SK-N-SH treated with all-trans-retinoic acid at 6 μM for 48 hours (cell line): Measurements from ENCODE around the gene TFEC.

Experiments used
- ATAC-seq: fragments of 200-7000 bp; cut with Tn5 transposase; 3 replicates; pipeline ENCODE4 v1.9.1; 2020; ENCODE audit warnings: mild to moderate bottlenecking, moderate library complexity
- ARNTL ChIP-seq: fragments of 450-650 bp; formaldehyde crosslinking; IDR thresholded peaks from 2 replicates; pipeline ENCODE4 v1.5.0; 2020; ENCODE audit warnings: low read depth, mild to moderate bottlenecking, moderate library complexity, borderline replicate concordance
- BACH2 ChIP-seq: fragments of 250-450 bp; sonication (Bioruptor Pico); IDR thresholded peaks from 2 replicates; pipeline ENCODE4 v1.9.0; 2021; ENCODE audit warnings: mild to moderate bottlenecking, borderline replicate concordance
- CREB5 ChIP-seq: fragments of 250-450 bp; sonication (Bioruptor Pico); IDR thresholded peaks from 2 replicates; pipeline ENCODE4 v1.5.1; 2020; ENCODE audit warnings: low read depth, mild to moderate bottlenecking, moderate library complexity
- CSDC2 ChIP-seq: fragments of 250-450 bp; sonication (Bioruptor Pico); IDR thresholded peaks from 2 replicates; pipeline ENCODE4 v1.5.0; 2020; ENCODE audit warnings: mild to moderate bottlenecking, moderate library complexity
- ESRRG ChIP-seq: fragments of 250-450 bp; sonication (Bioruptor Pico); IDR thresholded peaks from 2 replicates; pipeline ENCODE4 v1.6.1; 2021; ENCODE audit warnings: mild to moderate bottlenecking
- GLIS3 ChIP-seq: fragments of 250-450 bp; sonication (Bioruptor Pico); IDR thresholded peaks from 2 replicates; pipeline ENCODE4 v1.5.0; 2020; ENCODE audit warnings: mild to moderate bottlenecking, moderate library complexity
- ISL1 ChIP-seq: fragments of 250-450 bp; sonication (Bioruptor Pico); IDR thresholded peaks from 2 replicates; pipeline ENCODE4 v2.1.2; 2022; ENCODE audit warnings: mild to moderate bottlenecking, moderate library complexity
- OSR1 ChIP-seq: fragments of 250-450 bp; sonication (Bioruptor Pico); IDR thresholded peaks from 2 replicates; pipeline ENCODE4 v1.8.0; 2022; ENCODE audit warnings: moderate library complexity, mild to moderate bottlenecking, inconsistent platforms
- PPARA ChIP-seq: fragments of 250-450 bp; sonication (Bioruptor Pico); IDR thresholded peaks from 2 replicates; pipeline ENCODE4 v1.5.0; 2020; ENCODE audit warnings: mild to moderate bottlenecking, borderline replicate concordance
- RARB ChIP-seq: fragments of 250-450 bp; sonication (Bioruptor Pico); IDR thresholded peaks from 2 replicates; pipeline ENCODE4 v1.8.0; 2021; ENCODE audit warnings: mild to moderate bottlenecking, moderate library complexity
- SNAI2 ChIP-seq: fragments of 250-450 bp; sonication (Bioruptor Pico); IDR thresholded peaks from 2 replicates; pipeline ENCODE4 v1.5.0; 2020; ENCODE audit warnings: mild to moderate bottlenecking, moderate library complexity
- TCF4 ChIP-seq: fragments of 250-450 bp; sonication (Bioruptor Pico); IDR thresholded peaks from 2 replicates; pipeline ENCODE4 v1.8.0; 2021; ENCODE audit warnings: mild to moderate bottlenecking, moderate library complexity, borderline replicate concordance
- TOX ChIP-seq: fragments of 250-450 bp; sonication (Bioruptor Pico); IDR thresholded peaks from 2 replicates; pipeline ENCODE4 v1.8.0; 2021; ENCODE audit warnings: mild to moderate bottlenecking, moderate library complexity, borderline replicate concordance
- ZC3H10 ChIP-seq: fragments of 250-450 bp; sonication (Bioruptor Pico); IDR thresholded peaks from 2 replicates; pipeline ENCODE4 v1.5.1; 2021; ENCODE audit warnings: mild to moderate bottlenecking, moderate library complexity
- ZFP3 ChIP-seq: fragments of 250-450 bp; sonication (Bioruptor Pico); IDR thresholded peaks from 2 replicates; pipeline ENCODE4 v1.5.0; 2020; ENCODE audit warnings: mild to moderate bottlenecking, moderate library complexity
- ZNF565 ChIP-seq: fragments of 450-650 bp; formaldehyde crosslinking; conservative IDR thresholded peaks from 2 replicates; pipeline ENCODE4 v1.5.0; 2020; ENCODE audit warnings: low read depth, mild to moderate bottlenecking, moderate library complexity
- ZNF70 ChIP-seq: fragments of 450-650 bp; formaldehyde crosslinking; IDR thresholded peaks from 2 replicates; pipeline ENCODE4 v1.5.0; 2020; ENCODE audit warnings: mild to moderate bottlenecking, moderate library complexity
- ZNF8 ChIP-seq: fragments of 450-650 bp; formaldehyde crosslinking; IDR thresholded peaks from 2 replicates; pipeline ENCODE4 v1.5.0; 2020; ENCODE audit warnings: mild to moderate bottlenecking, moderate library complexity
- TF ChIP-seq, protein P1 (sequence below): fragments of 250-450 bp; sonication (Bioruptor Pico); IDR thresholded peaks from 2 replicates; pipeline ENCODE4 v1.8.0; 2020; ENCODE audit warnings: mild to moderate bottlenecking, moderate library complexity, borderline replicate concordance
- TF ChIP-seq, protein P2 (sequence below): fragments of 250-450 bp; sonication (Bioruptor Pico); IDR thresholded peaks from 2 replicates; pipeline ENCODE4 v1.5.1; 2021; ENCODE audit warnings: mild to moderate bottlenecking, moderate library complexity
- TF ChIP-seq, protein P3 (sequence below): fragments of 250-450 bp; sonication (Bioruptor Pico); IDR thresholded peaks from 2 replicates; pipeline ENCODE4 v1.5.0; 2020; ENCODE audit warnings: mild to moderate bottlenecking, moderate library complexity

The TFEC gene

DNA sequence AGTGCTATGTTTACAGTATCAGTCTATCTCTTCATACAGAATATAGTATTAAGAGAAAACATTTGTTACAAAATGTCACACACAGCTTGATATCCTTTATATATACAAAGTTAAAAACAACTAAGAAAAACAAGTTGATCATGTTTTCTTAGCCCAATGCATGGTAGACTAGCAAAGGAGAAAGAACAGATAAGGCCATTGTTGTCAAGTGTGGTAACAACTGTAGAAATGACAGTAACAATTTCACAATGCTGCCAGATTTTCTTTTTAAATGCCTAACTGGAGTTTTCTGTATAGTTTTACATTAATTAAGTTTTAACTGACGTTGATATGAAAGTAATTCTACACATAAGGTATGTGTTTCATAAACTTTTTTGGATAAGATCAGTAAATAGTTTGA is 65.8 kb downstream of the TFEC start:
- TF ChIP-seq, protein P1, sequence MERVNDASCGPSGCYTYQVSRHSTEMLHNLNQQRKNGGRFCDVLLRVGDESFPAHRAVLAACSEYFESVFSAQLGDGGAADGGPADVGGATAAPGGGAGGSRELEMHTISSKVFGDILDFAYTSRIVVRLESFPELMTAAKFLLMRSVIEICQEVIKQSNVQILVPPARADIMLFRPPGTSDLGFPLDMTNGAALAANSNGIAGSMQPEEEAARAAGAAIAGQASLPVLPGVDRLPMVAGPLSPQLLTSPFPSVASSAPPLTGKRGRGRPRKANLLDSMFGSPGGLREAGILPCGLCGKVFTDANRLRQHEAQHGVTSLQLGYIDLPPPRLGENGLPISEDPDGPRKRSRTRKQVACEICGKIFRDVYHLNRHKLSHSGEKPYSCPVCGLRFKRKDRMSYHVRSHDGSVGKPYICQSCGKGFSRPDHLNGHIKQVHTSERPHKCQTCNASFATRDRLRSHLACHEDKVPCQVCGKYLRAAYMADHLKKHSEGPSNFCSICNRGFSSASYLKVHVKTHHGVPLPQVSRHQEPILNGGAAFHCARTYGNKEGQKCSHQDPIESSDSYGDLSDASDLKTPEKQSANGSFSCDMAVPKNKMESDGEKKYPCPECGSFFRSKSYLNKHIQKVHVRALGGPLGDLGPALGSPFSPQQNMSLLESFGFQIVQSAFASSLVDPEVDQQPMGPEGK (CRISPR knock-in tag), result no peak
- TF ChIP-seq, all 23 proteins: peak for 0

DNA sequence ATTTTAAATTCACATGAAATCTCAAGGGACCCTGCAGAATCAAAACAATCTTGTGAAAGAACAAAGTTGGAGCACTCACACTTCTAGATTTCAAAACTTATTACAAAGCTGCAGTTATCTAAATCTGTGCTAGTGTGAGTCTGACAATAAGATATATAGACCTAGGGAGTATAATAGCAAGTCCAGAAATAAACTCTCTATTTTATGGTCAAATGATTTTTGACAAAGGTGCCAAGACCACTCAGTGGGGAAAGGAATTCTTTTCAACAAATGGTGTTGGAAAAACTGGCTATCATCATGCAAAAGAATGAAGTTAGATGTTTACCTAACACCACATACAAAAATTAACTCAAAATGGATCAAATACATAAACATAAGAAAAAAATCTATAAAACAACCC is 68.2 kb downstream of the TFEC start:
- TF ChIP-seq ZC3H10 (CRISPR knock-in tag), result no peak
- no peak for TF ChIP-seq ZFP3 (CRISPR knock-in tag)
- ATAC-seq, result no peak

More for the DNA sequence above, 65.8 kb downstream of the TFEC start:
- no peak for ATAC-seq

GRCh38 chr7:115953592-115954255 is 76.8 kb downstream of the TFEC start:
- ATAC-seq, result no peak
- no peak for TF ChIP-seq ZC3H10 (CRISPR knock-in tag)
- TF ChIP-seq ZFP3 (CRISPR knock-in tag), result no peak
- TF ChIP-seq, protein P1 (CRISPR knock-in tag), result no peak
- TF ChIP-seq ZNF8 (CRISPR knock-in tag), result no peak
- no peak for TF ChIP-seq ISL1 (CRISPR knock-in tag)
- no peak for TF ChIP-seq PPARA (CRISPR knock-in tag)
- TF ChIP-seq GLIS3, result no peak
- TF ChIP-seq ARNTL (CRISPR knock-in tag), result no peak
- no peak for TF ChIP-seq OSR1 (CRISPR knock-in tag)
- TF ChIP-seq TOX (CRISPR knock-in tag), result no peak
- TF ChIP-seq BACH2 (CRISPR knock-in tag), result no peak
- TF ChIP-seq ZNF565, result no peak
- TF ChIP-seq CSDC2 (CRISPR knock-in tag), result no peak
- TF ChIP-seq TCF4, result no peak
- TF ChIP-seq, protein P2, sequence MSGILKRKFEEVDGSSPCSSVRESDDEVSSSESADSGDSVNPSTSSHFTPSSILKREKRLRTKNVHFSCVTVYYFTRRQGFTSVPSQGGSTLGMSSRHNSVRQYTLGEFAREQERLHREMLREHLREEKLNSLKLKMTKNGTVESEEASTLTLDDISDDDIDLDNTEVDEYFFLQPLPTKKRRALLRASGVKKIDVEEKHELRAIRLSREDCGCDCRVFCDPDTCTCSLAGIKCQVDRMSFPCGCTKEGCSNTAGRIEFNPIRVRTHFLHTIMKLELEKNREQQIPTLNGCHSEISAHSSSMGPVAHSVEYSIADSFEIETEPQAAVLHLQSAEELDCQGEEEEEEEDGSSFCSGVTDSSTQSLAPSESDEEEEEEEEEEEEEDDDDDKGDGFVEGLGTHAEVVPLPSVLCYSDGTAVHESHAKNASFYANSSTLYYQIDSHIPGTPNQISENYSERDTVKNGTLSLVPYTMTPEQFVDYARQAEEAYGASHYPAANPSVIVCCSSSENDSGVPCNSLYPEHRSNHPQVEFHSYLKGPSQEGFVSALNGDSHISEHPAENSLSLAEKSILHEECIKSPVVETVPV (CRISPR knock-in tag), result no peak
- TF ChIP-seq, protein P3, sequence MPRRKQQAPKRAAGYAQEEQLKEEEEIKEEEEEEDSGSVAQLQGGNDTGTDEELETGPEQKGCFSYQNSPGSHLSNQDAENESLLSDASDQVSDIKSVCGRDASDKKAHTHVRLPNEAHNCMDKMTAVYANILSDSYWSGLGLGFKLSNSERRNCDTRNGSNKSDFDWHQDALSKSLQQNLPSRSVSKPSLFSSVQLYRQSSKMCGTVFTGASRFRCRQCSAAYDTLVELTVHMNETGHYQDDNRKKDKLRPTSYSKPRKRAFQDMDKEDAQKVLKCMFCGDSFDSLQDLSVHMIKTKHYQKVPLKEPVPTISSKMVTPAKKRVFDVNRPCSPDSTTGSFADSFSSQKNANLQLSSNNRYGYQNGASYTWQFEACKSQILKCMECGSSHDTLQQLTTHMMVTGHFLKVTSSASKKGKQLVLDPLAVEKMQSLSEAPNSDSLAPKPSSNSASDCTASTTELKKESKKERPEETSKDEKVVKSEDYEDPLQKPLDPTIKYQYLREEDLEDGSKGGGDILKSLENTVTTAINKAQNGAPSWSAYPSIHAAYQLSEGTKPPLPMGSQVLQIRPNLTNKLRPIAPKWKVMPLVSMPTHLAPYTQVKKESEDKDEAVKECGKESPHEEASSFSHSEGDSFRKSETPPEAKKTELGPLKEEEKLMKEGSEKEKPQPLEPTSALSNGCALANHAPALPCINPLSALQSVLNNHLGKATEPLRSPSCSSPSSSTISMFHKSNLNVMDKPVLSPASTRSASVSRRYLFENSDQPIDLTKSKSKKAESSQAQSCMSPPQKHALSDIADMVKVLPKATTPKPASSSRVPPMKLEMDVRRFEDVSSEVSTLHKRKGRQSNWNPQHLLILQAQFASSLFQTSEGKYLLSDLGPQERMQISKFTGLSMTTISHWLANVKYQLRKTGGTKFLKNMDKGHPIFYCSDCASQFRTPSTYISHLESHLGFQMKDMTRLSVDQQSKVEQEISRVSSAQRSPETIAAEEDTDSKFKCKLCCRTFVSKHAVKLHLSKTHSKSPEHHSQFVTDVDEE, result no peak
- no peak for TF ChIP-seq ZNF70 (CRISPR knock-in tag)
- TF ChIP-seq RARB (CRISPR knock-in tag), result no peak
- no peak for TF ChIP-seq CREB5 (CRISPR knock-in tag)
- no peak for TF ChIP-seq SNAI2 (CRISPR knock-in tag)

DNA sequence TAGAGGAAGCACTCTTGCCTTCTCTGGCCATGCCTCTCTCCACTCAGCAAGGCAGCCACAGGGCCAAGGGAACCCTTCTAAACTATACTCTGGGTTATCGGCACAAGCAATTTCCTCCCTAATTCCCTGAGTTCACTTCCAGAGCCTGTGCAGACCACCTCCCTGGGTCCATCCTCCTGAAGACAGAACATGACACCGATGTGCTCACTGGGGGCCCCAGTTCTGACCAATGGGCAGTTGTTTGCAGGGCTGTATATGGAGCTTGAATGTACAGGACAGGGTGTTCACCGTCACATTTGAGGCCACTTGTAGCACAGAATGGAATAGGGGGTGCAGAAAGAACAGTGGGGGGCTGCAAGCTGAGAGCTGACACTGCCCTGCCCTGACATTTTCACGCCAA is 77.7 kb downstream of the TFEC start:
- ATAC-seq, result no peak
- TF ChIP-seq OSR1 (CRISPR knock-in tag) (no peak), ZNF70 (CRISPR knock-in tag) (no peak), ISL1 (CRISPR knock-in tag) (no peak), ZNF8 (CRISPR knock-in tag) (no peak), RARB (CRISPR knock-in tag) (no peak), TOX (CRISPR knock-in tag) (no peak), ESRRG (CRISPR knock-in tag) (no peak), BACH2 (CRISPR knock-in tag) (no peak), CSDC2 (CRISPR knock-in tag) (no peak)
- TF ChIP-seq, protein P1 (CRISPR knock-in tag), result no peak
- TF ChIP-seq, protein P3, result no peak
